Sigmoid colon (tissue), 4 donors: ENCODE results near the gene C5orf46.

Experiments used
- EP300 ChIP-seq, 4 donors: sonication (generic); formaldehyde crosslinking; IDR thresholded peaks; one replicate each; pipeline ENCODE4 v1.6.1; 2017; ENCODE audit warnings: antibody characterized with exemption in 4 of 4
- TF ChIP-seq, protein P1 (sequence below), 4 experiments: fragments of 450-650 bp in 3 of 4; fragments of 200-600 bp in 1 of 4; IDR thresholded peaks; one replicate each; pipeline ENCODE4 v1.5.1; 2016 to 2019; ENCODE audit warnings: antibody characterized with exemption in 4 of 4, mild to moderate bottlenecking in 3 of 4, moderate library complexity in 2 of 4

DNA sequence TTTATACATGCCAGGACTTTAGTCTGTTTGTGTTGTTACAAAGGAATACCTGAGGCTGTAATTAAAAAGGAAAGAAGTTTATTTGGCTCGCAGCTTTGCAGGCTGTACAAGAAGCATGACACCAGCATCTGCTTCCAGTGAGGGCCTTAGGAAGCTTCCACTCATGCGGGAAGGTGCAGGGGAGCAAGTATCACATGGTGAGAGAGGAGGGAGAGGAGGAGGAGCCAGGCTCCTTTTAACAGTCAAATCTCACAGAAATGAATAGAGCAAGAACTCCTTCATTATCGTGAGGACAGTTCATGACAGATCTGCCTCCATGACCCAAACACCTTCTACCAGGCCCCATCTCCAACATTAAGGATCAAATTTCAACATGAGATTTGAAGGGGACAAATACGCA, 18.7 kb upstream of the C5orf46 start:
- TF ChIP-seq, protein P1, sequence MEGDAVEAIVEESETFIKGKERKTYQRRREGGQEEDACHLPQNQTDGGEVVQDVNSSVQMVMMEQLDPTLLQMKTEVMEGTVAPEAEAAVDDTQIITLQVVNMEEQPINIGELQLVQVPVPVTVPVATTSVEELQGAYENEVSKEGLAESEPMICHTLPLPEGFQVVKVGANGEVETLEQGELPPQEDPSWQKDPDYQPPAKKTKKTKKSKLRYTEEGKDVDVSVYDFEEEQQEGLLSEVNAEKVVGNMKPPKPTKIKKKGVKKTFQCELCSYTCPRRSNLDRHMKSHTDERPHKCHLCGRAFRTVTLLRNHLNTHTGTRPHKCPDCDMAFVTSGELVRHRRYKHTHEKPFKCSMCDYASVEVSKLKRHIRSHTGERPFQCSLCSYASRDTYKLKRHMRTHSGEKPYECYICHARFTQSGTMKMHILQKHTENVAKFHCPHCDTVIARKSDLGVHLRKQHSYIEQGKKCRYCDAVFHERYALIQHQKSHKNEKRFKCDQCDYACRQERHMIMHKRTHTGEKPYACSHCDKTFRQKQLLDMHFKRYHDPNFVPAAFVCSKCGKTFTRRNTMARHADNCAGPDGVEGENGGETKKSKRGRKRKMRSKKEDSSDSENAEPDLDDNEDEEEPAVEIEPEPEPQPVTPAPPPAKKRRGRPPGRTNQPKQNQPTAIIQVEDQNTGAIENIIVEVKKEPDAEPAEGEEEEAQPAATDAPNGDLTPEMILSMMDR (IDR thresholded peaks at IDR 0.05), result no peak
- no peak for TF ChIP-seq EP300 (IDR thresholded peaks at IDR 0.05)
